Left ventricle myocardium inferior (tissue), 1 donor: ENCODE data around the gene KLHL33. TPM values are rescaled to one million over a fixed set of nuclear protein-coding genes. Genes with fewer than 3 reads are reported as not detected.

Experiments
- DNase-seq: peaks from one replicate; pipeline ENCODE4 v3.0.0-alpha.2; 2020
- H3K27ac ChIP-seq: fragments of 200-600 bp; replicated peaks from 2 replicates; pipeline ENCODE4 v1.8.0; 2021
- H3K27me3 ChIP-seq: fragments of 200-600 bp; 2 replicates; pipeline ENCODE4 v1.8.0; 2021; ENCODE audit warnings: low read depth
- H3K36me3 ChIP-seq: fragments of 200-600 bp; 2 replicates; pipeline ENCODE4 v1.8.0; 2021
- H3K4me1 ChIP-seq: fragments of 200-600 bp; 2 replicates; pipeline ENCODE4 v1.8.0; 2021
- H3K4me3 ChIP-seq: fragments of 200-600 bp; 2 replicates; pipeline ENCODE4 v1.8.0; 2021; ENCODE audit warnings: mild to moderate bottlenecking, moderate library complexity
- H3K9me3 ChIP-seq: fragments of 200-600 bp; replicated peaks from 2 replicates; pipeline ENCODE4 v1.8.0; 2021
- CTCF ChIP-seq: fragments of 200-600 bp; IDR thresholded peaks from 2 replicates; pipeline ENCODE4 v1.8.0; 2021; ENCODE audit warnings: antibody characterized with exemption, mild to moderate bottlenecking, borderline replicate concordance
- intact Hi-C: fragments of 100-400 bp; cut with micrococcal nuclease; formaldehyde crosslinking; loops from one replicate; pipeline ENCODE4 v1.11.0; 2022
- total RNA-seq: library from RNA; stranded (reverse); fragmentation: NEBNext Ultra II Directional; extraction: Animal tissue kit (Norgen Biotek cat#: 25700); gene quantifications from one replicate; pipeline ENCODE4 v1.2.1, GENCODE V29; 2021
- donor health status: DM: no; HTN: yes; CAD: no; lungs with severe emphysema.

Gene KLHL33
- total RNA-seq, 1 donor from 2014 or later, result 0.33 TPM

- no peak for TF ChIP-seq CTCF
- intact Hi-C loops, result no loop called here
- no peak for DNase-seq
Measured at GRCh38 chr14:20384321-20384720, 51.6 kb downstream of the KLHL33 start.

GRCh38 chr14:20383636-20384035, 52.3 kb downstream of the KLHL33 start:
- Histone ChIP-seq H3K4me3 (no peak overlapping the region), H3K9me3 (no peaks in the 10 kb centered on the region), H3K27me3 (no peaks in the 10 kb centered on the region), H3K4me1 (no peaks in the 10 kb centered on the region), H3K36me3 (peaks cover 95% of the 10 kb centered on the region), H3K27ac (no peak overlapping the region)
- no peak for DNase-seq
- no peak for TF ChIP-seq CTCF
- intact Hi-C loops, result no loop called here

More at GRCh38 chr14:20384321-20384720, 51.6 kb downstream of the KLHL33 start:
- Histone ChIP-seq H3K4me1 (no peaks in the 10 kb centered on the region), H3K27ac (no peak overlapping the region), H3K36me3 (peaks cover 95% of the 10 kb centered on the region), H3K4me3 (no peak overlapping the region), H3K9me3 (no peaks in the 10 kb centered on the region), H3K27me3 (no peaks in the 10 kb centered on the region)

- Histone ChIP-seq H3K4me3 (no peak overlapping the region), H3K27ac (no peak overlapping the region), H3K36me3 (peaks cover 95% of the 10 kb centered on the region), H3K27me3 (no peaks in the 10 kb centered on the region), H3K4me1 (no peaks in the 10 kb centered on the region), H3K9me3 (no peaks in the 10 kb centered on the region)
- DNase-seq, result no peak
- no peak for TF ChIP-seq CTCF
- intact Hi-C loops, result no loop called here
Measured at GRCh38 chr14:20383032-20383431, 52.9 kb downstream of the KLHL33 start.

- DNase-seq, result no peak
- Histone ChIP-seq H3K4me1 (no peaks in the 10 kb centered on the region), H3K4me3 (no peak overlapping the region), H3K27me3 (no peaks in the 10 kb centered on the region), H3K9me3 (no peaks in the 10 kb centered on the region), H3K36me3 (peaks cover 95% of the 10 kb centered on the region), H3K27ac (no peak overlapping the region)
- intact Hi-C loops, result no loop called here
- no peak for TF ChIP-seq CTCF
Measured at GRCh38 chr14:20382526-20382925, 53.4 kb downstream of the KLHL33 start.

- intact Hi-C loops, result no loop called here
- H3K36me3 ChIP-seq, result peaks cover 99% of the 10 kb centered on the region
- no peaks in the 10 kb centered on the region for H3K9me3 ChIP-seq
- TF ChIP-seq CTCF, result no peak
- H3K4me1 ChIP-seq, result no peaks in the 10 kb centered on the region
- H3K27me3 ChIP-seq, result no peaks in the 10 kb centered on the region
- no peak overlapping the region for H3K4me3 ChIP-seq
- no peak for DNase-seq
- H3K27ac ChIP-seq, result no peak overlapping the region
Measured at GRCh38 chr14:20381341-20381740, 54.6 kb downstream of the KLHL33 start.

- Histone ChIP-seq H3K36me3 (peaks cover 99% of the 10 kb centered on the region), H3K9me3 (no peaks in the 10 kb centered on the region), H3K4me3 (no peak overlapping the region), H3K27me3 (no peaks in the 10 kb centered on the region), H3K4me1 (no peaks in the 10 kb centered on the region), H3K27ac (no peak overlapping the region)
- no peak for TF ChIP-seq CTCF
- DNase-seq, result no peak
- intact Hi-C loops, result no loop called here
Measured at GRCh38 chr14:20380681-20381080, 55.3 kb downstream of the KLHL33 start.
